ENCODE results near the gene C1R. TPM values are rescaled to one million over a fixed set of nuclear protein-coding genes. Genes with fewer than 3 reads are reported as not detected.

C1R gene
- total and polyA plus RNA-seq, 4 donors = 268 to 525 (median 434) TPM

- Histone ChIP-seq H3K4me1 (ENCODE audit: control insufficient read depth in 5 of 5, insufficient read depth in 5 of 5, low read length in 5 of 5) (no peaks in the 10 kb centered on the region), H3K36me3 (ENCODE audit: control insufficient read depth in 4 of 4, insufficient read depth in 4 of 4, low read length in 4 of 4) (no peaks in the 10 kb centered on the region), H3K9ac (ENCODE audit: insufficient read depth in 1 of 2, low read length in 2 of 2) (no peak overlapping the region), H3K9me3 (ENCODE audit: control insufficient read depth in 4 of 4, insufficient read depth in 3 of 4, low read length in 3 of 4) (no peaks in the 10 kb centered on the region), H3K4me3 (no peak overlapping the region), H3K27ac (ENCODE audit: low read depth in 1 of 2, low read length in 1 of 2) (no peak overlapping the region), H3K27me3 (ENCODE audit: control insufficient read depth in 3 of 3, insufficient read depth in 3 of 3, low read length in 2 of 3) (no peaks in the 10 kb centered on the region)
- no peak for DNase-seq
- 82 to 89% methylated on average over 6 of the region's 6 CpGs for WGBS, 2 donors
- TF ChIP-seq, protein P1, sequence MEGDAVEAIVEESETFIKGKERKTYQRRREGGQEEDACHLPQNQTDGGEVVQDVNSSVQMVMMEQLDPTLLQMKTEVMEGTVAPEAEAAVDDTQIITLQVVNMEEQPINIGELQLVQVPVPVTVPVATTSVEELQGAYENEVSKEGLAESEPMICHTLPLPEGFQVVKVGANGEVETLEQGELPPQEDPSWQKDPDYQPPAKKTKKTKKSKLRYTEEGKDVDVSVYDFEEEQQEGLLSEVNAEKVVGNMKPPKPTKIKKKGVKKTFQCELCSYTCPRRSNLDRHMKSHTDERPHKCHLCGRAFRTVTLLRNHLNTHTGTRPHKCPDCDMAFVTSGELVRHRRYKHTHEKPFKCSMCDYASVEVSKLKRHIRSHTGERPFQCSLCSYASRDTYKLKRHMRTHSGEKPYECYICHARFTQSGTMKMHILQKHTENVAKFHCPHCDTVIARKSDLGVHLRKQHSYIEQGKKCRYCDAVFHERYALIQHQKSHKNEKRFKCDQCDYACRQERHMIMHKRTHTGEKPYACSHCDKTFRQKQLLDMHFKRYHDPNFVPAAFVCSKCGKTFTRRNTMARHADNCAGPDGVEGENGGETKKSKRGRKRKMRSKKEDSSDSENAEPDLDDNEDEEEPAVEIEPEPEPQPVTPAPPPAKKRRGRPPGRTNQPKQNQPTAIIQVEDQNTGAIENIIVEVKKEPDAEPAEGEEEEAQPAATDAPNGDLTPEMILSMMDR (IDR thresholded peaks at IDR 0.05; ENCODE audit: control extremely low read depth, extremely low read depth) = no peak
- no peak for ATAC-seq (ENCODE audit: insufficient read depth, low FRiP score)
These were observed 60.9 kb downstream of the C1R start for GRCh38 chr12:7031306-7031705.

Small RNA genes within 50 kb of the gene (small RNA-seq; reads per million reads assigned to genes)
- gene AC006512.1 (ENCODE audit: low replicate concordance) (not detected), gene RNU6-485P (ENCODE audit: low replicate concordance) (not detected)

Other genes starting within 250 kb of the C1R start
- gene CDCA3, start 241.2 kb downstream of the C1R start, total RNA-seq = 1 to 10 TPM; 1.3 to 3.5 TPM
- 1 to 10 TPM; 2.2 to 4.1 TPM for gene CDCA3, start 241.2 kb downstream of the C1R start, polyA plus RNA-seq
- gene USP5, start 240.3 kb downstream of the C1R start, total RNA-seq = 10 to 100 TPM; 35.3 to 92.1 TPM
- gene USP5, start 240.3 kb downstream of the C1R start, polyA plus RNA-seq = 10 to 100 TPM; 24.8 to 38.1 TPM
- gene TPI1, start 224.9 kb downstream of the C1R start, total RNA-seq = 100 to 1,000 TPM; 256 to 507 TPM
- gene TPI1, start 224.9 kb downstream of the C1R start, polyA plus RNA-seq = 1,000 to 10,000 TPM in 1 of 2 donors, 100 to 1,000 TPM in 1; 362 to 1,097 TPM
- gene SPSB2, start 219.1 kb downstream of the C1R start, total RNA-seq = 10 to 100 TPM; 25.3 to 37.5 TPM
- gene SPSB2, start 219.1 kb downstream of the C1R start, polyA plus RNA-seq = 10 to 100 TPM; 21.0 to 39.8 TPM
- 10 to 100 TPM; 48.7 to 61.0 TPM for gene LRRC23, start 187.6 kb downstream of the C1R start, total RNA-seq
- 10 to 100 TPM; 29.6 to 35.5 TPM for gene LRRC23, start 187.6 kb downstream of the C1R start, polyA plus RNA-seq
- 10 to 100 TPM; 14.4 to 41.9 TPM for gene ENO2, start 177.9 kb downstream of the C1R start, total RNA-seq
- gene ENO2, start 177.9 kb downstream of the C1R start, polyA plus RNA-seq = 10 to 100 TPM; 26.8 to 34.8 TPM
- gene ATN1, start 164.5 kb downstream of the C1R start, total RNA-seq = 100 to 1,000 TPM in 1 of 2 donors, 10 to 100 TPM in 1; 72.1 to 113 TPM
- gene ATN1, start 164.5 kb downstream of the C1R start, polyA plus RNA-seq = 10 to 100 TPM; 63.5 to 87.5 TPM
- gene RNU7-1, start 148.6 kb downstream of the C1R start, total RNA-seq = not detected
- not detected for gene RNU7-1, start 148.6 kb downstream of the C1R start, polyA plus RNA-seq
- 100 to 1,000 TPM in 1 of 2 donors, 10 to 100 TPM in 1; 92.9 to 196 TPM for gene C12orf57, start 148.4 kb downstream of the C1R start, total RNA-seq
- gene C12orf57, start 148.4 kb downstream of the C1R start, polyA plus RNA-seq = 100 to 1,000 TPM; 370 to 437 TPM
- 100 to 1,000 TPM in 1 of 2 donors, 10 to 100 TPM in 1; 38.2 to 140 TPM for gene PTPN6, start 141.1 kb downstream of the C1R start, total RNA-seq
- 100 to 1,000 TPM; 201 to 222 TPM for gene PTPN6, start 141.1 kb downstream of the C1R start, polyA plus RNA-seq
- 100 to 1,000 TPM; 103 to 154 TPM for gene PHB2, start 121.8 kb downstream of the C1R start, total RNA-seq
- 100 to 1,000 TPM; 129 to 149 TPM for gene PHB2, start 121.8 kb downstream of the C1R start, polyA plus RNA-seq
- gene EMG1, start 121.5 kb downstream of the C1R start, total RNA-seq = 10 to 100 TPM; 25.2 to 56.3 TPM
- gene EMG1, start 121.5 kb downstream of the C1R start, polyA plus RNA-seq = 10 to 100 TPM; 38.6 to 42.0 TPM
- 10 to 100 TPM; 60.0 to 78.6 TPM for gene LPCAT3, start 74.0 kb downstream of the C1R start, total RNA-seq
- 10 to 100 TPM; 45.4 to 52.4 TPM for gene LPCAT3, start 74.0 kb downstream of the C1R start, polyA plus RNA-seq
- 100 to 1,000 TPM; 253 to 291 TPM for gene C1S, start 31.7 kb downstream of the C1R start, total RNA-seq
- 100 to 1,000 TPM; 148 to 252 TPM for gene C1S, start 31.7 kb downstream of the C1R start, polyA plus RNA-seq
- gene C1RL, start 16.8 kb upstream of the C1R start, total RNA-seq = 100 to 1,000 TPM; 108 to 116 TPM
- 10 to 100 TPM; 60.5 to 65.4 TPM for gene C1RL, start 16.8 kb upstream of the C1R start, polyA plus RNA-seq
- 1 to 10 TPM; 1.9 to 2.7 TPM for gene RBP5, start 36.4 kb upstream of the C1R start, total RNA-seq
- 1 to 10 TPM; 2.0 to 3.3 TPM for gene RBP5, start 36.4 kb upstream of the C1R start, polyA plus RNA-seq
- gene CLSTN3, start 37.9 kb upstream of the C1R start, total RNA-seq = 10 to 100 TPM; 37.8 to 74.2 TPM
- gene CLSTN3, start 37.9 kb upstream of the C1R start, polyA plus RNA-seq = 10 to 100 TPM; 30.8 to 36.3 TPM
- 10 to 100 TPM; 52.1 to 59.8 TPM for gene PEX5, start 97.2 kb upstream of the C1R start, total RNA-seq
- 10 to 100 TPM; 19.8 to 34.8 TPM for gene PEX5, start 97.2 kb upstream of the C1R start, polyA plus RNA-seq
- gene ACSM4, start 211.6 kb upstream of the C1R start, total RNA-seq = not detected
- gene ACSM4, start 211.6 kb upstream of the C1R start, polyA plus RNA-seq = not detected

Measured in lung (tissue), 13 donors.